ENCODE measurements around the gene SNRPD3. TPM values are rescaled to one million over a fixed set of nuclear protein-coding genes. Genes with fewer than 3 reads are reported as not detected.
"Not testable (repeated sequence)": the region's sequence is repeated elsewhere in the genome, so short reads cannot be mapped to it uniquely, and the experiment has no call there.

SNRPD3 gene
- polyA plus RNA-seq, 6 donors from 2014 or later: 73.1 to 141 (median 132) TPM

DNA sequence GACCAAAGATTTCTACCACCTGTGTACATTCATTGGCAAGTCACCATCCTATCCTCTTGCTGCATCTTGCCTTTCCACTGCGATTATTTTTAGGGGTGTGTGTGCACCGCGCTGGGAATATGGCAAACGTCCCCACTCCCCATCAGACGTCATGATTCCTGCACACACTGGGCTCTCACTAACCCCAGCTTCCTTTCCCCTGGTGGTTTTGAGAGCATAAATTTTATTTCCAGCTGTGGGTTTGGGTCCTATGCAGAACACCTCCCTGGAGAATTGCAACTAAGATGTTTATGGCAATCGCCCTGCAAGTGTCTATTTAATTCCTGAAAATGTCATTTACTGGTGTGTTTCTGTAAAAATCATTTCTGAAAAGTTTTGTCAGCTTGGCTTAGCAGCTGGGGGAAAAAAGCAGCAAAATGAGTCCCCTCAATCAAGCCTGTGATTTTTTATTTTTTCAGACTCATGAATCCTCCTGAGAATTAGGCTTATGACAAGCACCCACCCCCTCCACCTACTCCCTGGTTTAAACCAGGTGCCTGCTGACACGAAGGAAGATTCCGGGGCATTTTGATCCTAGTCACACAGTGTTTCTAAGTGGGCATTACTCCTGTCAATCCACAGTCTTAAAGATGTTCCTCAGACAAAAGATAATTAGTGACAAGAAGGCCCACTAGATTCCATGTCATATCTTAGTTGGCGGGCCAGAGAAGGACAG is 36.9 kb upstream of the SNRPD3 start:
- Mint-ChIP-seq H3K36me3 (no peaks in the 10 kb centered on the region), H3K4me3 (no peak overlapping the region), H3K27me3 (peaks cover 21 to 24% (median 23%) of the 10 kb centered on the region in 3 donors), H3K9me3 (no peaks in the 10 kb centered on the region), H3K4me1 (peaks cover 5 to 10% (median 7%) of the 10 kb centered on the region in 3 donors), H3K27ac (no peak overlapping the region)
- no peak for DNase-seq
- ATAC-seq (ENCODE audit: low read depth in 2 of 2): no peak

DNA sequence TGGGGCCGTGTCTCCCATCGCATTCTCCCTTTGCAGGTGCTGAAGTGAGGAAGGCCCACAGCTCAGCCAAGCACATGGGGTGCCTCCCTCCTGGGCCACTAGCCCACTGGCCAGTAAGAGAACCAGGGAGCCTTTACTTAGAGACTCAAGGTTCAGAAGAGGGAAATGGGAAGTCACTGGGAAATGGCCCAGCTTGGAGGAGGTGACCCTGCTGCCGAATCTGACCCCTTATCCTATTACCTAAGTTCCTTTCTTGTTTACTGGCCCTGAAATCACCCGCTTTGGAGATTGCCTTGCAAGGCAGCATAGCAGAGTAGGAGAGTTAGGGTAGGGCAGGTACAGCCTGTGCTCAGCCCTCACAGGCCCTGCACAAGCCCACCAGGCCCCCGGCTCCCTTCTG is 36.3 kb upstream of the SNRPD3 start:
- no peak overlapping the region for H3K27ac Mint-ChIP-seq
- peaks cover 5 to 10% (median 7%) of the 10 kb centered on the region in 3 donors for H3K4me1 Mint-ChIP-seq
- H3K36me3 Mint-ChIP-seq: no peaks in the 10 kb centered on the region
- no peak for ATAC-seq (ENCODE audit: low read depth in 2 of 2)
- peaks cover 21 to 24% (median 23%) of the 10 kb centered on the region in 3 donors for H3K27me3 Mint-ChIP-seq
- no peaks in the 10 kb centered on the region for H3K9me3 Mint-ChIP-seq
- H3K4me3 Mint-ChIP-seq: no peak overlapping the region
- no peak for DNase-seq

DNA sequence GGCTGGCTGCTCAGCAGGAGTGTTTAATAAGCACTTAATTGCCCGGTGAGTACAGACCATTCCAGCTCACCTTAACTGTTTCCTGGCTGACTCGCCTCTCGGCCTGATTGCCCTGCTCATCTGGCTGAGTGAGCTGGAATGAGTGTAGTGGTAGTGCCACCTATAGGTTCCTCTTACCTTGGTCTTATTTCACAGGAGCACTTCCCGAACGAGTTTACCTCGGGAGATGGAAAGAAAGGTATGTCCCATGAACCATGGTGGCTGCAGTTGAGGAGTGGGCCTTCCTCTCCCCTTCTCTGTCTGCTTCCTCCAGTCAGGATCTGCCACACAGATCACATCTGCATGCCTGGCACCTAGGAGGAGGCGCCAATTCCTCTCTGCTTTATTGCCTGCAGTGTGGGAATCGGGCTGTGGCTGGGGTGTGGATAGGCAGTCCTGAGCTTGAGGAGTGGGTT is 34.0 kb upstream of the SNRPD3 start:
- DNase-seq: no peak

DNA sequence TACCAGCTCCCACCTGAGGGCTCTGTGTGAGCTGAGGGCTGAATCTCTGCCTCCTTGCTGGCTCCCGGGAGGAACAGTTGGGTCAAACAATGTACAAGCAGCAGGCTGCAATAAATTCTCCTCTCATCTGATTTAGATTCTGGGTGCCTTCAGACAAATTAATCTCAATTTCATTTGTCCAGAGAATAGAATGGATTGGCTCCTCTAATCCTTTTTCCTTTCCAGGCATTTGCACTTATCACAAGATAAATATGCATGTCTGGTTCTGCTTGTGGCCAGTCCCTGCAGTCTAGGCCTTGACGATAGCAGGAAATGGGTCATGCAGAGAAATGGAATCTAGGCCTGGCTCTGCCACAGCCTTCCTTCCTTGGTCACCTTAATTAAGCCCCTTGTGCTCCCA is 31.9 kb upstream of the SNRPD3 start:
- Mint-ChIP-seq H3K36me3 (no peaks in the 10 kb centered on the region), H3K4me1 (peaks cover 12 to 18% (median 17%) of the 10 kb centered on the region in 3 donors), H3K27ac (peak overlapping the region in 2 of 6 donors; percentile 51 to 82), H3K27me3 (peaks cover 4 to 13% (median 9%) of the 10 kb centered on the region in 3 donors), H3K4me3 (no peak overlapping the region), H3K9me3 (no peaks in the 10 kb centered on the region)
- no peak for DNase-seq
- no peak for ATAC-seq (ENCODE audit: low read depth in 2 of 2)

More for the DNA sequence above, 34.0 kb upstream of the SNRPD3 start:
- Mint-ChIP-seq H3K27me3 (peaks cover 21 to 22% (median 21%) of the 10 kb centered on the region in 3 donors), H3K9me3 (no peaks in the 10 kb centered on the region), H3K36me3 (no peaks in the 10 kb centered on the region), H3K27ac (peak overlapping the region in 3 of 6 donors; percentile 34 to 52 (median 48)), H3K4me1 (peaks cover 12 to 18% (median 17%) of the 10 kb centered on the region in 3 donors), H3K4me3 (no peak overlapping the region)
- peak; percentile 31 to 45 for ATAC-seq (ENCODE audit: low read depth in 2 of 2)

DNA sequence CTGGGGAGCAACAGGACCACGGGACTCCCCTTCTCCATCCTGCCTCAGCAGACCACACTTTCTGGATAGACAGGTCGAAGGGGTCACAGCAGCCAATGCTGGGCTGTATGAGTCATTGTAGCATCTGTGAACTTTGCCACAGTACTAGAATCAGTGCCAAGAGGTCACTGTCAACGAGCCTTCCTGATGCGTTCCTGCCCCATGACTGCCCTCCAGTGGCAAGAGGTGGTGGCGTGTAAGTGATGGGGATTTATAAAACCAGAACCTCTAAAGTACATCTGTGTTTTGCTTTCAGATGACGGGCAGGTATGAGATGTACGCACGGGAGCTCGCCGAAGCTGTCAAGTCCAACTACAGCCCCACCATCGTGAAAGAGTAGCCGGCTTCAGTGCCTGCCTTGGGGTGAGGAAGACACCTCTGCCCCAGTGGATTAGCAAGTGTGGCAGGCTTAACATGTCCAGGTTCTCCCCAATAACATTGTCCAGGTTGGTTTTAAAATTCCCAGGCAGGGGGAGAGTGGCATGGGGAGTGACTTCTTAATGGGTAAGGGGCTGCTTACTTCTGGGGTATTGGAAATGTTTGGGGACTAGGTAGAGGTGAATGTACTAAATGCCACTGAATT is 30.3 kb upstream of the SNRPD3 start:
- DNase-seq: peak; percentile 72
- Mint-ChIP-seq H3K4me1 (peaks cover 16 to 18% (median 17%) of the 10 kb centered on the region in 3 donors), H3K36me3 (no peaks in the 10 kb centered on the region), H3K4me3 (peak overlapping the region in 2 of 8 donors; percentile 3 to 68), H3K27me3 (peaks cover 0 to 9% (median 9%) of the 10 kb centered on the region in 3 donors), H3K27ac (peak overlapping the region in 4 of 6 donors; percentile 33 to 90 (median 59)), H3K9me3 (no peaks in the 10 kb centered on the region)
- ATAC-seq (ENCODE audit: low read depth in 2 of 2): peak; percentile 90 to 94

DNA sequence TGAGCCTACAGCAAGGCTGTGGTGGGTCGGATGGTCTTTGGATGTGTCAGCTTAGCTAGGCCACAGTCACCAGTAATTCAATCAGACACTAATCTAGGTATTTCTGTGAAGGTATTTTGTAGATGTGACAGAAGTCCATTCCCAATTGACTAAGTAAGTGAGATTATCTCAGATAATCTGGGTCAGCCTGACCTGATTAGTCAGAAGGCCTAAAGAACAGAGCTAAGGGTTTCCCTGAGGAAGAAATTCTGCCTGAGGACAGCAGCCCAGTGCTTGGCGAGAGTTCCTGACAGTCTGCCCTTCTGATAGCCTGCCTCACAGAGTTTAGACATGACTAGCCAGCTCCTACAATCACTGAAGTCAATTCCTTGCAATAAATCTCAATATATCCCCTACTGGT is 29.6 kb upstream of the SNRPD3 start:
- ATAC-seq (ENCODE audit: low read depth in 2 of 2): no peak
- H3K4me3 Mint-ChIP-seq: peak overlapping the region in 1 of 8 donors; percentile 16
- no peaks in the 10 kb centered on the region for H3K9me3 Mint-ChIP-seq
- peaks cover 16 to 18% (median 17%) of the 10 kb centered on the region in 3 donors for H3K4me1 Mint-ChIP-seq
- no peaks in the 10 kb centered on the region for H3K36me3 Mint-ChIP-seq
- no peak for DNase-seq
- H3K27ac Mint-ChIP-seq: no peak overlapping the region
- H3K27me3 Mint-ChIP-seq: peaks cover 0 to 9% (median 5%) of the 10 kb centered on the region in 3 donors

DNA sequence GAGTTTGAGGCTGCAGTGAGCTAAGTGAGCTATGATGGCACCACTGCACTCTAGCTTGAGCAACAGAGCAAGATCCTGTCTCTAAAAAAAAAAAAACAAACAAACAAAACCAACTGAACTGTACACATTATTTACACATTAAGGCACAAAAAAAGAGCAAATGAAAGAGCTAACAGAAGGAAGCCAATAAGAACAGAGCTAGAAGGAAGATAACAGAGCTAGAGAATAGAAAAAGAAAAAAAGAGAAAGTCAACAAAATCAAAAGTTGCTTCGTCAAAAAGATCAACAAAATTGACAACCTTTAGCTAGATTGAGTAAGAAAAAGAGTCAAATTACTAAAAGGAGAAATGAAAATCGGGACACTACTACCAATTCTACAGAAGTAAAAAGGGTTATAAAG is 25.9 kb upstream of the SNRPD3 start:
- ATAC-seq (ENCODE audit: low read depth in 2 of 2) (no peak), DNase-seq (no peak)
- no peak overlapping the region for H3K4me3 Mint-ChIP-seq
- H3K36me3 Mint-ChIP-seq: no peaks in the 10 kb centered on the region
- peak overlapping the region in 4 of 6 donors; percentile 39 to 88 (median 66) for H3K27ac Mint-ChIP-seq
- H3K9me3 Mint-ChIP-seq: no peaks in the 10 kb centered on the region
- peaks cover 7 to 11% (median 8%) of the 10 kb centered on the region in 3 donors for H3K4me1 Mint-ChIP-seq
- no peaks in the 10 kb centered on the region for H3K27me3 Mint-ChIP-seq

DNA sequence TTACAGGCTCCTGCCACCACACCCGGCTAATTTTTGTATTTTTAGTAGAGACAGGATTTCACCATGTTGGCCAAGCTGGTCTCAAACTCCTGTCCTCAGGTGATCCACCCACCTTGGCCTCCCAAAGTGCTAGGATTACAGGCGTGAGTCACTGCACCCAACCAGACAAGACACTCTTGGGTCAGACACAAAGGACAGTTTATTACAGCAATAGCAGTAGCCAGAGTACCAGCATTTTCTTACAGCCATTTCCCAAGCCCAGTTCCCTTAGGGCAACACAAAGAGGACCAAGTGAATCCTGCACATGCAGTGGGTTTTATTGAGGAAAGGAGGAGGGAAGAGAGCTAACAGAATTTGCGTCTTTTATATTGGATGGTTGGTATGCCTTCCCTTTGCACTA is 24.8 kb upstream of the SNRPD3 start:
- not testable (repeated sequence) for H3K27me3 Mint-ChIP-seq; H3K27ac Mint-ChIP-seq; H3K9me3 Mint-ChIP-seq; H3K36me3 Mint-ChIP-seq; DNase-seq; H3K4me3 Mint-ChIP-seq; H3K4me1 Mint-ChIP-seq; ATAC-seq (ENCODE audit: low read depth in 2 of 2)

DNA sequence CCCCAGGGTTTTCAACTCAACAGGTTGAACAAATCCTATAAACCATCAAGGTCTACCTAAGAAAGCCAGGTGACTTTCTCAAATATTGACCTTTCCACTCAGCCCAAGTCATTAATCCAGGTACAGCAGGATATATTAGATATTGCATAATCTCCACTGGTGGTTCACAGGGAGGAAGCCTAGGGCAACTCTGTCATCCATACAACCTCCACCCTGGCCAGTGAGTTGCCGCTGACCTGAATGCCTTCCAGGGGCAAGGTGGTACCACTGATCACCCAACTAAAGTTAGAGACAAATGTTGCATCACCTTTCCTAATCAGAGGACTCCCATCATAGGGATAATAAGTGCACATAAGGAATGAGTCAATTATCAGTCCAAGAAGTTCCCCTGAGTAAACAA is 23.7 kb upstream of the SNRPD3 start:
- peak overlapping the region in 1 of 6 donors; percentile 78 for H3K27ac Mint-ChIP-seq
- no peak for ATAC-seq (ENCODE audit: low read depth in 2 of 2)
- no peak for DNase-seq

DNA sequence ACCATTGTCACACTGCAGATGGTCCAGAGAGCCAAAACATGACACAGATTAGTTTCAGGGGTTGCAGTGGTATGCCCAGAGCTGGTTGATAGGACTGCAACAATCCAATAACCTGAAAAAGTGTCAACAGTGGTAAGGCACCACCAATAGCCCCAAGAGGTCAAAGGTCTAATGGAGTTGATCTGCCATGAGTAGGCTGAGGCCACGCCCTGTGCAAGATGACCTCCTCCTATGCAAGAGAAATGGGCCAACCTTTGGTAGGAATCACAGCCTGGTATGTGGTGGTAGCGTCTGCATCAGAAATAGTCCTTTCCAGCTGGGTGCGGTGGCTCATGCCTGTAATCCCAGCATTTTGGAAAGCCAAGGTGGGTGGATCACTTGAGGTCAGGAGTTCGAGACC is 20.5 kb upstream of the SNRPD3 start:
- ATAC-seq (ENCODE audit: low read depth in 2 of 2): no peak
- DNase-seq: no peak
- H3K4me1 Mint-ChIP-seq: peaks cover 7 to 18% (median 10%) of the 10 kb centered on the region in 3 donors
- peaks cover 0 to 12% of the 10 kb centered on the region in 2 donors for H3K36me3 Mint-ChIP-seq
- peak overlapping the region in 1 of 6 donors; percentile 82 for H3K27ac Mint-ChIP-seq
- no peaks in the 10 kb centered on the region for H3K27me3 Mint-ChIP-seq
- no peaks in the 10 kb centered on the region for H3K9me3 Mint-ChIP-seq
- no peak overlapping the region for H3K4me3 Mint-ChIP-seq

More for the DNA sequence above, 23.7 kb upstream of the SNRPD3 start:
- Mint-ChIP-seq H3K9me3 (no peaks in the 10 kb centered on the region), H3K36me3 (peaks cover 0 to 3% of the 10 kb centered on the region in 2 donors), H3K4me3 (no peak overlapping the region), H3K4me1 (peaks cover 0 to 4% (median 0%) of the 10 kb centered on the region in 3 donors), H3K27me3 (no peaks in the 10 kb centered on the region)

DNA sequence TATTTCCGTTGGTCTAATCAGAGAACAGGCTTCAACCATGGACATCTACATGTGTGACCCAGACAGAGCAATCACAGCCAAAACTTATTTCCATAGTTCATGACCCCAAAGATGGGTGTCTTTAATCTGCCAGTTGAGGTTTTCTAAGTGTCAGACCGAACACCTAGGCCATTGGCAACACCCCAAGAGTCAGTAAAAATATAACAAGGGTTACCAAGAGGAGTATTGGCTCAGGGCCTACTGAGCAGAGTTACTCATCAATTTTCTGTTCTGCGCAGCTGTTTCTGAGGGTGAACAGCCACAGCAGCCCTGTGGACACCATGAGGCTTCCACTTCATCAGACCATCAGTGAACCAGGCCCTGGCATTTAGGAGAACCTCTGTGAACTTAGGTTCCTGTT is 19.7 kb upstream of the SNRPD3 start:
- Mint-ChIP-seq H3K27ac (peak overlapping the region in 2 of 6 donors; percentile 39 to 52), H3K4me1 (peaks cover 11 to 25% (median 18%) of the 10 kb centered on the region in 3 donors), H3K36me3 (peaks cover 0 to 12% of the 10 kb centered on the region in 2 donors), H3K4me3 (no peak overlapping the region), H3K27me3 (no peaks in the 10 kb centered on the region), H3K9me3 (no peaks in the 10 kb centered on the region)
- no peak for DNase-seq
- ATAC-seq (ENCODE audit: low read depth in 2 of 2): no peak

DNA sequence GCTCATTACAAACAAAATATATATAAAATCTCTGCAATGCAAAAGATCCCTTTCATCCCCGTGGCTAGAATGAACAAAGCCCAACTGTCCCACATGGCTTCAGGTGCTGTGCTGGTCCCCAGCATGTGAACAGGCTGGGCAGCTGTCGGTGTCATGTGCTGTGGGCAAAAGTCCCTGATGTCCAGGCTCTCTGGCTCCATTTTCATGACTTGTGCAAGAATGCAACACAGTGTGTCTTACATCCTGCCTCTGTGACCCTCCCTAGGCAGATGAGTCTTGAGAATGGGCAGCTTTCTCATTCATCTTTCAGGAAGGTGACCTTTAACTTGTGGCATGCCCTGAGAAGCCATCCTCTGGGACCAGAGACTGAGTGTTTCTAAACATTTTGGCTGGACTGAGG is 15.3 kb upstream of the SNRPD3 start:
- Mint-ChIP-seq H3K27me3 (no peaks in the 10 kb centered on the region), H3K4me3 (peak overlapping the region in 2 of 8 donors; percentile 29 to 76), H3K4me1 (peaks cover 30 to 56% (median 52%) of the 10 kb centered on the region in 3 donors), H3K9me3 (no peaks in the 10 kb centered on the region), H3K27ac (peak overlapping the region in 2 of 6 donors; percentile 12 to 72), H3K36me3 (peaks cover 0 to 12% of the 10 kb centered on the region in 2 donors)
- no peak for DNase-seq
- ATAC-seq (ENCODE audit: low read depth in 2 of 2): no peak

DNA sequence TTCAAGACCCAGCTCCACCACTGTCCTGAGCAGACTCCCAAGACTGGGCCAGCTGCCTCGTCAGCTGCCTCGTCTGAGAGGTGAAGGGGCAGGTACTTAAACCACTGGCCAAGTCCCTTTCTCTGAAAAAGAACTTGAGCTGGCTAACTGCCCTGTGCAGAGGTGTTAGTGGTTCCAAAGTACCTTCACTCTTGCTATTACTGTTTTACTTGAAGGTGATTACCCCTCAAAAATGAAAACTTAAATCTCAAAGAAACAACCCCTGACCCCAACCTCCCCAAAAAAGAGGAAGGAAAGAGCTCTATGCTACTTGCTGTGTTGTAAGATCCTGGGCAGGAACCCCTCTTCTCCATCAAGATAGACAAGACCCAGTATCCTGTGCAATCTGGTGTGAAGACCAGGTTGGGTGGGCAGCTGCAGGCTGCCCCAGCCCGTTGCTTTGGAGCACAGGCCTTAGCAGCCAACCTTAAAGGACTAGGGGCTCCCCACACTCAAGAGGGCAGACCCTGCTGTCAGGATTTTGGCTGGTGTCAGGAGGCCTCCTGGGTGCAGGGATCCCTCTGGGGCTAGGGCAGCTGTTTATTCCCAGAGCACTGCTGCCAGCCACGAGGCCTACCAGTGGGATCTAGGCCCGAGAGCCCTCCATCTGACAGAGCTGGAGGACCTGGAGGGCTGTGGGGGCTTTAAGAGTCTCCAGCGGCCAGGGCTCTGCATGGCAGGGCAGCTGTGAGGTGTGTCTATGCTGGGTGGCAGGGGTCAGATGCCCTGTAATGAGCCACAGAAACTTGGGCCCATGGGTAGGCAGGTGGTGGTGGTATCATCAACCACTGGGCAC is 13.9 kb upstream of the SNRPD3 start:
- H3K4me1 Mint-ChIP-seq: peaks cover 33 to 64% (median 57%) of the 10 kb centered on the region in 3 donors
- ATAC-seq (ENCODE audit: low read depth in 2 of 2) (peak; percentile 46 to 69), DNase-seq (no peak)
- peak overlapping the region in 7 of 8 donors; percentile 22 to 77 (median 64) for H3K4me3 Mint-ChIP-seq
- no peaks in the 10 kb centered on the region for H3K9me3 Mint-ChIP-seq
- H3K27ac Mint-ChIP-seq: peak overlapping the region in 5 of 6 donors; percentile 46 to 84 (median 72)
- H3K36me3 Mint-ChIP-seq: peaks cover 4 to 8% of the 10 kb centered on the region in 2 donors
- no peaks in the 10 kb centered on the region for H3K27me3 Mint-ChIP-seq
